Ovary (tissue), 3 donors: ENCODE measurements around the gene NDC80.

Experiments
- CTCF ChIP-seq, 3 donors: fragments of 450-650 bp in 2 of 3; fragments of 200-600 bp in 1 of 3; IDR thresholded peaks; one replicate each; pipeline versions ENCODE4 v1.5.1 to v1.8.0; 2016 to 2022; ENCODE audit warnings: antibody characterized with exemption in 3 of 3, mild to moderate bottlenecking in 1 of 3
- POLR2A ChIP-seq: fragments of 450-650 bp; IDR thresholded peaks from one replicate; pipeline ENCODE4 v1.6.1; 2017; ENCODE audit warnings: antibody characterized with exemption, mild to moderate bottlenecking, moderate library complexity
- donor health status: DM: no; HTN: no; CAD: no.

- TF ChIP-seq CTCF (IDR thresholded peaks at IDR 0.05) = no peak
- no peak for TF ChIP-seq POLR2A
Observed at GRCh38 chr18:2597639-2598038, 26.3 kb downstream of the NDC80 start.
